IMR-90 (cell line): ENCODE results near the gene AARSD1. TPM values are rescaled to one million over a fixed set of nuclear protein-coding genes. Genes with fewer than 3 reads are reported as not detected.
"Not testable (repeated sequence)": the region's sequence is repeated elsewhere in the genome, so short reads cannot be mapped to it uniquely, and the experiment has no call there.

Source experiments
- ATAC-seq: fragments of 200-7000 bp; cut with Tn5 transposase; 2 replicates; pipeline ENCODE4 v1.9.1; 2020; ENCODE audit warnings: low read depth, mild to moderate bottlenecking, moderate library complexity
- BruUV-seq: library from RNA; stranded (reverse); fragments of 400-500 nt; replicated peaks from 2 replicates; lab custom pipeline; 2021; lab: Mats Ljungman, UMichigan
- CTCF ChIA-PET: fragments of 300-600 bp; formaldehyde crosslinking; extraction: SDS; loops from one replicate; lab custom pipeline; 2021; ENCODE audit warnings: antibody characterized with exemption; lab: Yijun Ruan, JAX
- POLR2A ChIA-PET: fragments of 300-600 bp; sonication (Branson Sonifier 250); formaldehyde crosslinking; loops from one replicate; lab custom pipeline; 2022; ENCODE audit warnings: antibody characterized with exemption; ENCODE audit not compliant: unreplicated experiment; lab: Charles Lee
- DNase-seq: peaks from one replicate; pipeline ENCODE4 v3.0.0; 2013
- H2AFZ ChIP-seq: replicated peaks from 2 replicates; pipeline ENCODE3; 2013; ENCODE audit warnings: low read length, mild to moderate bottlenecking; ENCODE audit not compliant: poor library complexity
- H2AK5ac ChIP-seq: 2 replicates; pipeline ENCODE4 v1.6.1; 2013; ENCODE audit warnings: low read depth, low read length, inconsistent platforms
- H2AK9ac ChIP-seq: replicated peaks from 2 replicates; pipeline ENCODE3; 2013; ENCODE audit warnings: mild to moderate bottlenecking, low read depth, low read length, moderate library complexity; ENCODE audit not compliant: poor library complexity
- H2BK120ac ChIP-seq: 2 replicates; pipeline ENCODE4 v1.6.1; 2013; ENCODE audit warnings: low read depth, low read length, inconsistent platforms
- H2BK15ac ChIP-seq: 3 replicates; pipeline ENCODE4 v1.6.1; 2013; ENCODE audit warnings: low read depth, low read length, inconsistent platforms
- H2BK20ac ChIP-seq: 2 replicates; pipeline ENCODE4 v1.6.1; 2013; ENCODE audit warnings: low read depth, mild to moderate bottlenecking, inconsistent platforms, low read length, moderate library complexity
- H2BK5ac ChIP-seq: 2 replicates; pipeline ENCODE4 v1.6.1; 2013; ENCODE audit warnings: mild to moderate bottlenecking, low read depth, low read length, inconsistent platforms; ENCODE audit not compliant: poor library complexity, severe bottlenecking
- H3K14ac ChIP-seq: replicated peaks from 2 replicates; pipeline ENCODE4 v1.6.1; 2013; ENCODE audit warnings: low read depth, low read length, inconsistent platforms
- H3K18ac ChIP-seq: 2 replicates; pipeline ENCODE4 v1.6.1; 2013; ENCODE audit warnings: low read depth, low read length, control low read depth
- H3K23ac ChIP-seq: 2 replicates; pipeline ENCODE4 v1.6.1; 2013; ENCODE audit warnings: low read depth, low read length, inconsistent platforms
- H3K27ac ChIP-seq: 2 replicates; pipeline ENCODE4 v1.5.1; 2013; ENCODE audit warnings: mild to moderate bottlenecking, control low read depth, low read length; ENCODE audit not compliant: insufficient read depth
- H3K27me3 ChIP-seq: 2 replicates; pipeline ENCODE4 v1.6.1; 2013; ENCODE audit warnings: low read length; ENCODE audit not compliant: control insufficient read depth, insufficient read depth
- H3K36me3 ChIP-seq: 2 replicates; pipeline ENCODE4 v1.6.1; 2013; ENCODE audit warnings: low read length, mixed read lengths; ENCODE audit not compliant: control insufficient read depth, insufficient read depth
- H3K4ac ChIP-seq: 2 replicates; pipeline ENCODE4 v1.6.1; 2013; ENCODE audit warnings: low read depth, low read length, inconsistent platforms
- H3K4me1 ChIP-seq: 2 replicates; pipeline ENCODE4 v1.6.1; 2013; ENCODE audit warnings: low read length, mixed read lengths; ENCODE audit not compliant: control insufficient read depth, insufficient read depth
- H3K4me2 ChIP-seq: 2 replicates; pipeline ENCODE4 v1.6.1; 2013; ENCODE audit warnings: low read depth, mild to moderate bottlenecking, control low read depth, low read length, moderate library complexity
- H3K4me3 ChIP-seq: 2 replicates; pipeline ENCODE4 v1.5.1; 2013; ENCODE audit warnings: low read depth, mild to moderate bottlenecking, control low read depth, low read length, moderate library complexity; ENCODE audit not compliant: insufficient read depth
- H3K56ac ChIP-seq: 2 replicates; pipeline ENCODE4 v1.6.1; 2013; ENCODE audit warnings: low read length, inconsistent platforms; ENCODE audit not compliant: insufficient read depth; ENCODE audit errors: extremely low read depth
- H3K79me1 ChIP-seq, 2 experiments: 2 replicates each; pipeline ENCODE4 v1.6.1; 2013; ENCODE audit warnings: low read length in 2 of 2, inconsistent platforms in 1 of 2, low read depth in 1 of 2
- H3K9ac ChIP-seq: 2 replicates; pipeline ENCODE4 v1.6.1; 2013; ENCODE audit warnings: low read depth, low read length, control low read depth
- H3K9me1 ChIP-seq: 2 replicates; pipeline ENCODE4 v1.6.1; 2013; ENCODE audit warnings: low read length, inconsistent platforms; ENCODE audit not compliant: insufficient read depth
- H3K9me3 ChIP-seq: 2 replicates; pipeline ENCODE4 v1.6.1; 2013; ENCODE audit warnings: low read length; ENCODE audit not compliant: control insufficient read depth, insufficient read depth
- H4K20me1 ChIP-seq: 2 replicates; pipeline ENCODE4 v1.6.1; 2013; ENCODE audit warnings: low read length, inconsistent platforms; ENCODE audit not compliant: insufficient read depth
- H4K5ac ChIP-seq: 2 replicates; pipeline ENCODE4 v1.6.1; 2013; ENCODE audit warnings: mild to moderate bottlenecking, low read depth, low read length, control low read depth
- H4K8ac ChIP-seq, 2 experiments: 2 replicates each; pipeline ENCODE4 v1.6.1; 2013; ENCODE audit warnings: low read depth in 2 of 2, low read length in 2 of 2, control low read depth in 1 of 2, inconsistent platforms in 1 of 2
- H4K91ac ChIP-seq: 2 replicates; pipeline ENCODE4 v1.6.1; 2013; ENCODE audit warnings: low read depth, low read length, inconsistent platforms; ENCODE audit not compliant: insufficient read depth
- WGBS, 2 experiments: methylation state at CpG; one replicate each; pipeline versions ENCODE4 v1.1.5 to v1.1.7; 2013; ENCODE audit warnings: missing lambda C conversion rate in 2 of 2; ENCODE audit not compliant: insufficient read length in 1 of 2; ENCODE audit errors: extremely low coverage in 2 of 2; 5-methylcytosine and 5-hydroxymethylcytosine counted together
- dilution Hi-C: fragments of 300-500 bp; cut with HindIII; formaldehyde crosslinking; loops from one replicate; pipeline ENCODE4 v1.14.3; 2018; ENCODE audit warnings: low sequenced_read_pairs; ENCODE audit not compliant: unreplicated experiment
- in situ Hi-C: fragments of 300-500 bp; cut with MboI; formaldehyde crosslinking; loops from 3 replicates; pipeline ENCODE4 v1.14.3; 2019; ENCODE audit warnings: low sequenced_read_pairs, inconsistent platforms, mixed read lengths
- intact Hi-C: fragments of 100-400 bp; cut with micrococcal nuclease; formaldehyde crosslinking; loops from 2 replicates; pipeline ENCODE4 v1.10.0; 2022
- polyA plus RNA-seq, 3 experiments: library from polyadenylated mRNA; depleted of rRNA; stranded (reverse); fragments of >200 nt; gene quantifications; 2 replicates each; pipeline ENCODE4 v1.2.3, GENCODE V29; 2012; ENCODE audit warnings: low replicate concordance in 1 of 3
- total RNA-seq: library from RNA; depleted of rRNA; stranded (reverse); fragments of >200 nt; gene quantifications from 2 replicates; pipeline ENCODE4 v1.2.3, GENCODE V29; 2012

AARSD1 gene
- total and polyA plus RNA-seq, 2 of the 4 experiments (the other 2 are of a cell fraction), result 55.0 to 58.9 TPM

GRCh38 chr17:42916388-42917235, 47.6 kb downstream of the AARSD1 start:
- BruUV-seq, H4K8ac ChIP-seq, DNase-seq, H4K20me1 ChIP-seq, H2AK9ac ChIP-seq, H3K36me3 ChIP-seq, H2AK5ac ChIP-seq, dilution Hi-C loops, ATAC-seq, H3K4me1 ChIP-seq, H3K79me1 ChIP-seq, H2BK15ac ChIP-seq, H3K4me2 ChIP-seq, H3K4ac ChIP-seq, H3K27ac ChIP-seq, H4K5ac ChIP-seq, POLR2A ChIA-PET, H2BK120ac ChIP-seq, H3K14ac ChIP-seq, H2BK20ac ChIP-seq, H3K9me1 ChIP-seq, H3K4me3 ChIP-seq, H3K56ac ChIP-seq, CTCF ChIA-PET, intact Hi-C loops, H3K9me3 ChIP-seq, H2BK5ac ChIP-seq, H3K18ac ChIP-seq, H3K23ac ChIP-seq, H4K91ac ChIP-seq, H2AFZ ChIP-seq, H3K9ac ChIP-seq, in situ Hi-C loops: not testable (repeated sequence)
- WGBS, 2 experiments, result 67% methylated on average over 1 of the region's 4 CpGs; no CpG with 5 or more reads in 1 of the 2 experiments
- peaks cover 20% of the 10 kb centered on the region for H3K27me3 ChIP-seq

- H3K27ac ChIP-seq, ATAC-seq, H3K18ac ChIP-seq, H2AK9ac ChIP-seq, H2BK15ac ChIP-seq, H4K20me1 ChIP-seq, H2BK20ac ChIP-seq, H2BK120ac ChIP-seq, dilution Hi-C loops, DNase-seq, H2AFZ ChIP-seq, H2AK5ac ChIP-seq, H3K79me1 ChIP-seq, H3K4me1 ChIP-seq, H3K9me3 ChIP-seq, H3K14ac ChIP-seq, H3K23ac ChIP-seq, H3K56ac ChIP-seq, H3K9me1 ChIP-seq, H3K4ac ChIP-seq, H3K36me3 ChIP-seq, CTCF ChIA-PET, H3K4me2 ChIP-seq, intact Hi-C loops, POLR2A ChIA-PET, H4K8ac ChIP-seq, BruUV-seq, H4K91ac ChIP-seq, H3K4me3 ChIP-seq, H4K5ac ChIP-seq, H2BK5ac ChIP-seq, in situ Hi-C loops, H3K9ac ChIP-seq: not testable (repeated sequence)
- peaks cover 23% of the 10 kb centered on the region for H3K27me3 ChIP-seq
- WGBS, 2 experiments, result no CpG with 5 or more reads among the region's 6 CpGs
These were observed 49.0 kb downstream of the AARSD1 start for GRCh38 chr17:42915288-42915687.
